ENCODE results near the gene TBC1D8. TPM values are rescaled to one million over a fixed set of nuclear protein-coding genes. Genes with fewer than 3 reads are reported as not detected.

The TBC1D8 gene
- total and polyA plus RNA-seq, 2 donors (not counting 1 experiment from before 2014, with no cell fraction given), result 1.7 to 15.7 TPM

DNA sequence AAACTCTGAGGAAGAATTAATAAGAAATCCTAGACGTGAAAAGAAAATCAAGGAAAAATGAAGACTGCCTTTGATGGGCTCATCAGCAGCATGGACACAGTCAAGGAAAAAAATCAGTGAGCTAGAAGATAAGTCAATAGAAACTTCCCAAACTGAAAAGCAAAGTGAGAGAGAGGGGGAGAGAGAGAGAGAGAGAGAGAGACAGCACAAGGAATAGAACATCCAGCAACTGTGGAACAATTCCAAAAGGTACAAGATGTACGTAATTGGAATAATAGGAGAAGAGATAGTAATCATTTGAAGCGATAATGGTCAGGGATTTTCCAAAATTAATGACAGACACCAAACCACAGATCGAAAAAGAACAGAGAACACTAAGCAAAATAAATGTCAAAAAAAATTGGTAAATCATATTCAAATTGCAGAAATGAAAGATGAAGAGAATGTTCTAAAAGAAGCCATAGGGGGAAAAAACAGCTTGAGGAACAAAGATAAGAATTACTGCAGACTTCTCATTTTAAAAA is 54.5 kb downstream of the TBC1D8 start:
- no peaks in the 10 kb centered on the region for H3K36me3 ChIP-seq (replicated peaks in 1 of 2; ENCODE audit: control extremely low read depth in 1 of 2, control insufficient read depth in 1 of 2, extremely low read depth in 1 of 2, insufficient read depth in 2 of 2, low read length in 1 of 2)
- intact Hi-C loops (cut with micrococcal nuclease), result no loop called here
- no peak overlapping the region for H3K4me2 ChIP-seq (replicated peaks; ENCODE audit: low read depth, low read length, poor library complexity, severe bottlenecking)
- H3K9me3 Mint-ChIP-seq (ENCODE audit: insufficient read depth), result peaks cover 6% of the 10 kb centered on the region
- WGBS (ENCODE audit: insufficient coverage), result no CpG with 5 or more reads among the region's 4 CpGs
- TF ChIP-seq, protein P1, sequence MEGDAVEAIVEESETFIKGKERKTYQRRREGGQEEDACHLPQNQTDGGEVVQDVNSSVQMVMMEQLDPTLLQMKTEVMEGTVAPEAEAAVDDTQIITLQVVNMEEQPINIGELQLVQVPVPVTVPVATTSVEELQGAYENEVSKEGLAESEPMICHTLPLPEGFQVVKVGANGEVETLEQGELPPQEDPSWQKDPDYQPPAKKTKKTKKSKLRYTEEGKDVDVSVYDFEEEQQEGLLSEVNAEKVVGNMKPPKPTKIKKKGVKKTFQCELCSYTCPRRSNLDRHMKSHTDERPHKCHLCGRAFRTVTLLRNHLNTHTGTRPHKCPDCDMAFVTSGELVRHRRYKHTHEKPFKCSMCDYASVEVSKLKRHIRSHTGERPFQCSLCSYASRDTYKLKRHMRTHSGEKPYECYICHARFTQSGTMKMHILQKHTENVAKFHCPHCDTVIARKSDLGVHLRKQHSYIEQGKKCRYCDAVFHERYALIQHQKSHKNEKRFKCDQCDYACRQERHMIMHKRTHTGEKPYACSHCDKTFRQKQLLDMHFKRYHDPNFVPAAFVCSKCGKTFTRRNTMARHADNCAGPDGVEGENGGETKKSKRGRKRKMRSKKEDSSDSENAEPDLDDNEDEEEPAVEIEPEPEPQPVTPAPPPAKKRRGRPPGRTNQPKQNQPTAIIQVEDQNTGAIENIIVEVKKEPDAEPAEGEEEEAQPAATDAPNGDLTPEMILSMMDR (IDR thresholded peaks at IDR 0.05), result no peak
- no peak overlapping the region for H3K4me3 ChIP-seq (ENCODE audit: control extremely low read depth in 1 of 5, extremely low read depth in 1 of 5, insufficient read depth in 1 of 5, low read depth in 2 of 5, low read length in 4 of 5)
- no peaks in the 10 kb centered on the region for H3K79me2 ChIP-seq (ENCODE audit: control insufficient read depth, insufficient read depth, low read length)
- no peak overlapping the region for H3K27ac ChIP-seq (ENCODE audit: low read length in 2 of 2)
- no peak for ATAC-seq (ENCODE audit: low read depth)
- H4K20me1 ChIP-seq (ENCODE audit: control insufficient read depth, insufficient read depth, low read length, poor library complexity, severe bottlenecking), result no peaks in the 10 kb centered on the region
- H3K4me3 Mint-ChIP-seq, result no peak overlapping the region
- DNase-seq, result no peak
- no peak overlapping the region for H3K9ac ChIP-seq (ENCODE audit: low read length)
- peaks cover 44% of the 10 kb centered on the region for H3K27me3 Mint-ChIP-seq
- H3K27me3 ChIP-seq (replicated peaks in 1 of 4; ENCODE audit: control extremely low read depth in 1 of 4, control insufficient read depth in 3 of 4, insufficient read depth in 4 of 4, low read length in 3 of 4), result peaks cover 0 to 3% (median 1%) of the 10 kb centered on the region in 4 experiments
- peaks cover 2% of the 10 kb centered on the region for H3K4me1 Mint-ChIP-seq
- peaks cover 0 to 1% (median 0%) of the 10 kb centered on the region in 3 donors for H3K9me3 ChIP-seq (ENCODE audit: control extremely low read depth in 1 of 3, control insufficient read depth in 2 of 3, insufficient read depth in 1 of 3, low read length in 2 of 3)
- no peak overlapping the region for H2AFZ ChIP-seq (ENCODE audit: insufficient read depth, low read depth, low read length, poor library complexity, severe bottlenecking)
- H3K27ac Mint-ChIP-seq, result no peak overlapping the region
- H3K4me1 ChIP-seq (ENCODE audit: control insufficient read depth in 2 of 2, insufficient read depth in 2 of 2, low read length in 2 of 2), result no peaks in the 10 kb centered on the region
- ChIA-PET POLR2A (no interaction called here), CTCF (no interaction called here)

GRCh38 chr2:101094351-101094750 is 56.8 kb downstream of the TBC1D8 start:
- H3K9ac ChIP-seq (ENCODE audit: low read length), result no peak overlapping the region
- peaks cover 0 to 1% (median 0%) of the 10 kb centered on the region in 3 donors for H3K9me3 ChIP-seq (ENCODE audit: control extremely low read depth in 1 of 3, control insufficient read depth in 2 of 3, insufficient read depth in 1 of 3, low read length in 2 of 3)
- H3K27ac ChIP-seq (ENCODE audit: low read length in 2 of 2), result no peak overlapping the region
- H3K36me3 ChIP-seq (replicated peaks in 1 of 2; ENCODE audit: control extremely low read depth in 1 of 2, control insufficient read depth in 1 of 2, extremely low read depth in 1 of 2, insufficient read depth in 2 of 2, low read length in 1 of 2), result no peaks in the 10 kb centered on the region
- peaks cover 0 to 3% (median 1%) of the 10 kb centered on the region in 4 experiments for H3K27me3 ChIP-seq (replicated peaks in 1 of 4; ENCODE audit: control extremely low read depth in 1 of 4, control insufficient read depth in 3 of 4, insufficient read depth in 4 of 4, low read length in 3 of 4)
- POLR2A ChIA-PET, result no interaction called here
- H3K4me2 ChIP-seq (replicated peaks; ENCODE audit: low read depth, low read length, poor library complexity, severe bottlenecking), result no peak overlapping the region
- Mint-ChIP-seq H3K4me3 (no peak overlapping the region), H3K27me3 (peaks cover 35% of the 10 kb centered on the region), H3K4me1 (peaks cover 8% of the 10 kb centered on the region), H3K27ac (no peak overlapping the region), H3K9me3 (ENCODE audit: insufficient read depth) (no peaks in the 10 kb centered on the region)
- CTCF ChIA-PET, result no interaction called here
- H4K20me1 ChIP-seq (ENCODE audit: control insufficient read depth, insufficient read depth, low read length, poor library complexity, severe bottlenecking), result no peaks in the 10 kb centered on the region
- DNase-seq (no peak), ATAC-seq (ENCODE audit: low read depth) (no peak)
- peaks cover 0 to 7% of the 10 kb centered on the region in 2 donors for H3K4me1 ChIP-seq (ENCODE audit: control insufficient read depth in 2 of 2, insufficient read depth in 2 of 2, low read length in 2 of 2)
- no peak overlapping the region for H2AFZ ChIP-seq (ENCODE audit: insufficient read depth, low read depth, low read length, poor library complexity, severe bottlenecking)
- H3K79me2 ChIP-seq (ENCODE audit: control insufficient read depth, insufficient read depth, low read length), result no peaks in the 10 kb centered on the region
- H3K4me3 ChIP-seq (ENCODE audit: control extremely low read depth in 1 of 5, extremely low read depth in 1 of 5, insufficient read depth in 1 of 5, low read depth in 2 of 5, low read length in 4 of 5), result no peak overlapping the region
- no peak for TF ChIP-seq EZH2 (IDR thresholded peaks at IDR 0.05; ENCODE audit: borderline replicate concordance, insufficient read depth, low read depth, low read length, poor library complexity, severe bottlenecking)
- TF ChIP-seq, protein P1 (IDR thresholded peaks at IDR 0.05), result no peak
- WGBS (ENCODE audit: insufficient coverage), result 100% methylated on average over 1 of the region's 1 CpG
- intact Hi-C loops (cut with micrococcal nuclease), result no loop called here

Measured in B cell (primary cell).